ENCODE measurements around the gene ZNF70. TPM values are rescaled to one million over a fixed set of nuclear protein-coding genes. Genes with fewer than 3 reads are reported as not detected.

The ZNF70 gene
- total and polyA plus RNA-seq, 5 donors from 2014 or later: 0.06 to 2.0 (median 0.28) TPM

DNA sequence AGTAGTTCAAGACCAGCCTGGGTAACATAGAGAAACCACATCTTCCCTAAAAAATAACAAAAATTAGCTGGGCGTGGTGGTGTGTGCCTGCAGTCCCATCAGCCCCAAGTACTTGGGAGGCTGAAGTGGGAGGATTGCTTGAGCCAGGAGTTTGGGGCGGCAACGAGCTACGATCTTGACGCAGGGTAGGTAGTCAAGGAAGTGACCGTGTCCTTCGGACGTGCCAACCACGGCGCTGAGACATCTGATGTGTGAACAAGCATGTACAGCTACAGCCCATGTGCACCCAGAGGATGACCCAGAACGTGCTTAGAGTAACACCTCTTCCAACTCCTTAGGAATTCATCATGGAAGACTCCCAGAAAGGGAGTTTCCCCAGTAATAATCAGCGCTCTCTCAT is 38.7 kb downstream of the ZNF70 start:
- H3K9me3 ChIP-seq (ENCODE audit: control insufficient read depth in 2 of 2, low read length in 2 of 2): no peaks in the 10 kb centered on the region
- no peaks in the 10 kb centered on the region for H3K27me3 ChIP-seq (ENCODE audit: control insufficient read depth, insufficient read depth, low read length)
- H3K4me3 ChIP-seq (ENCODE audit: low read depth, low read length): no peak overlapping the region
- H3K27ac ChIP-seq (ENCODE audit: insufficient read depth, low read length, poor library complexity, severe bottlenecking): no peak overlapping the region
- H3K27ac Mint-ChIP-seq: no peak overlapping the region
- DNase-seq: no peak
- H3K36me3 Mint-ChIP-seq: peaks cover 52% of the 10 kb centered on the region
- H3K4me1 Mint-ChIP-seq: peaks cover 12 to 44% (median 28%) of the 10 kb centered on the region in 4 donors
- no peaks in the 10 kb centered on the region for H3K27me3 Mint-ChIP-seq
- H3K4me1 ChIP-seq (ENCODE audit: control insufficient read depth, insufficient read depth, low read length, poor library complexity, severe bottlenecking): peaks cover 15% of the 10 kb centered on the region
- ATAC-seq (ENCODE audit: low read depth in 2 of 2): no peak
- H3K4me3 Mint-ChIP-seq: no peak overlapping the region
- H3K9me3 Mint-ChIP-seq: peaks cover 0 to 2% (median 0%) of the 10 kb centered on the region in 7 donors
- H3K36me3 ChIP-seq (ENCODE audit: control insufficient read depth, insufficient read depth, low read length): peaks cover 64% of the 10 kb centered on the region

DNA sequence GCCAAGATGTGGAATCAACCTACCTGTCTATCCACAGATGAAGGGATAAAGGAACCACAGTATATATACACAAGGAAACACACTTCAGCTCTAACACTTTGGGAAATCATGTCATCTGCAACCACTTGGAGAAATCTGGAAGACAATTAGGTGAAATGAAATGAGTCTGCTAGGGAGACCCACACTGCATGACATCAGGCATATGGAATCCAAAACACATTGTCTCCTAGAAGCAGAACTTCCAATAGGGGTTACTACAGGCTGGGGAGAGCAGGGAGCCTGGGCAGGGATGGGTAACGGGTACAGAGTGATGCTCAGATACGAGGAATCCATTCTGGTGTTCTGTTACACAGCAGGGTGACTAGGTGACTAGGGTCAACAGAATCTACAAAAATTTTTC is 41.8 kb downstream of the ZNF70 start:
- DNase-seq (no peak), ATAC-seq (ENCODE audit: low read depth in 2 of 2) (no peak)
- H3K27ac Mint-ChIP-seq: peak overlapping the region in 1 of 3 donors; percentile 59

DNA sequence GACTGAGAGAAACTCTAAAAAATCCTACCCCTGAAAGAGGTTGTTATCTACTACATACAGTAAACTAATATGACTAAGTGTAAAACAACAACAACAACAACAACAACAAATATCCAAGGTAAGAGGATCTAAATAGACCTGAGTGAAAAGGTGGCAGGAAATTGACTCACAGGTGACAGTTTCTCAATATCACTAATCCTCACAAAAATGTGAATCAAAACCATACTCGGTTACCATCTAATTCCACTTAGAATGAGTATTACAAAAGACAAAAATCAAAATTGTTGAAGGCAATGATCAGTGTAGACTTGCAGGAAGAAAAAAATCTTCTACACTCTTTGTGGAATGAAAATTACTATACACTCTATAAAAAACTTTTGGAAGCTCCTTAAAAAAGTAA is 42.6 kb downstream of the ZNF70 start:
- ATAC-seq (ENCODE audit: low read depth in 2 of 2): no peak

More for the DNA sequence above, 41.8 kb downstream of the ZNF70 start:
- peaks cover 18% of the 10 kb centered on the region for H3K4me1 ChIP-seq (ENCODE audit: control insufficient read depth, insufficient read depth, low read length, poor library complexity, severe bottlenecking)
- no peak overlapping the region for H3K4me3 ChIP-seq (ENCODE audit: low read depth, low read length)
- peaks cover 75% of the 10 kb centered on the region for H3K36me3 ChIP-seq (ENCODE audit: control insufficient read depth, insufficient read depth, low read length)
- no peak overlapping the region for H3K27ac ChIP-seq (ENCODE audit: insufficient read depth, low read length, poor library complexity, severe bottlenecking)
- no peaks in the 10 kb centered on the region for H3K9me3 ChIP-seq (ENCODE audit: control insufficient read depth in 2 of 2, low read length in 2 of 2)
- Mint-ChIP-seq H3K4me3 (peak overlapping the region in 1 of 4 donors; percentile 45), H3K4me1 (peaks cover 27 to 53% (median 48%) of the 10 kb centered on the region in 4 donors), H3K9me3 (peaks cover 0 to 2% (median 0%) of the 10 kb centered on the region in 7 donors), H3K36me3 (peaks cover 75% of the 10 kb centered on the region), H3K27me3 (no peaks in the 10 kb centered on the region)
- no peaks in the 10 kb centered on the region for H3K27me3 ChIP-seq (ENCODE audit: control insufficient read depth, insufficient read depth, low read length)

DNA sequence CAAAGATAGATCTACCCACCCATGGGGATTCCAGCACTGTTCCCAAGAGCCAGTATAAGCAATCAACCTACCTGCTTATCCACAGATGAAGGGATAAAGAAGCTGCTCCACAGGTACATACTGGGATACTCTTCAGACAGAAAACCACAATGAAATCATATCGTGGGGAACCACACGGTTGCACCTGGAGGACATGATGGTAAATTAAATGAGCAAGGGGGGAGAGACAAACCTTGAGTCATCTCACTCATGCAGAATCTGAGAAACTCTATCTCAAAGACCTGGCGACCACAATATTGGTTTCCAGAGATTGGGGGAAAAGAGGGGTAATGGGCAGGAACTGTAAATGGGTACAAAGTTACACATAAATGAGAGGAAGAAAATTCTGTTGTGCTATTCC is 45.6 kb downstream of the ZNF70 start:
- peak overlapping the region in 3 of 4 donors; percentile 59 to 85 (median 60) for H3K4me3 Mint-ChIP-seq
- H3K27me3 ChIP-seq (ENCODE audit: control insufficient read depth, insufficient read depth, low read length): no peaks in the 10 kb centered on the region
- peaks cover 76% of the 10 kb centered on the region for H3K36me3 ChIP-seq (ENCODE audit: control insufficient read depth, insufficient read depth, low read length)
- H3K4me1 Mint-ChIP-seq: peaks cover 34 to 84% (median 63%) of the 10 kb centered on the region in 4 donors
- H3K27me3 Mint-ChIP-seq: no peaks in the 10 kb centered on the region
- no peaks in the 10 kb centered on the region for H3K9me3 ChIP-seq (ENCODE audit: control insufficient read depth in 2 of 2, low read length in 2 of 2)
- peaks cover 0 to 1% (median 0%) of the 10 kb centered on the region in 7 donors for H3K9me3 Mint-ChIP-seq
- H3K27ac ChIP-seq (ENCODE audit: insufficient read depth, low read length, poor library complexity, severe bottlenecking): peak overlapping the region; percentile 62
- ATAC-seq (ENCODE audit: low read depth in 2 of 2) (peak; percentile 28 to 29), DNase-seq (peak in 1 of 3 donors; percentile 22)
- peak overlapping the region; percentile 77 to 84 (median 78) for H3K27ac Mint-ChIP-seq
- H3K4me1 ChIP-seq (ENCODE audit: control insufficient read depth, insufficient read depth, low read length, poor library complexity, severe bottlenecking): peaks cover 18% of the 10 kb centered on the region
- peaks cover 87% of the 10 kb centered on the region for H3K36me3 Mint-ChIP-seq
- peak overlapping the region; percentile 48 for H3K4me3 ChIP-seq (ENCODE audit: low read depth, low read length)

More for the DNA sequence above, 42.6 kb downstream of the ZNF70 start:
- Mint-ChIP-seq H3K4me3 (peak overlapping the region in 1 of 4 donors; percentile 44), H3K9me3 (peaks cover 0 to 1% (median 0%) of the 10 kb centered on the region in 7 donors), H3K36me3 (peaks cover 78% of the 10 kb centered on the region), H3K4me1 (peaks cover 27 to 59% (median 50%) of the 10 kb centered on the region in 4 donors), H3K27ac (peak overlapping the region in 2 of 3 donors; percentile 9 to 22), H3K27me3 (no peaks in the 10 kb centered on the region)
- no peak overlapping the region for H3K27ac ChIP-seq (ENCODE audit: insufficient read depth, low read length, poor library complexity, severe bottlenecking)
- no peak overlapping the region for H3K4me3 ChIP-seq (ENCODE audit: low read depth, low read length)
- H3K27me3 ChIP-seq (ENCODE audit: control insufficient read depth, insufficient read depth, low read length): no peaks in the 10 kb centered on the region
- H3K4me1 ChIP-seq (ENCODE audit: control insufficient read depth, insufficient read depth, low read length, poor library complexity, severe bottlenecking): peaks cover 18% of the 10 kb centered on the region
- H3K9me3 ChIP-seq (ENCODE audit: control insufficient read depth in 2 of 2, low read length in 2 of 2): no peaks in the 10 kb centered on the region
- DNase-seq: peak in 1 of 3 donors; percentile 40
- peaks cover 69% of the 10 kb centered on the region for H3K36me3 ChIP-seq (ENCODE audit: control insufficient read depth, insufficient read depth, low read length)

DNA sequence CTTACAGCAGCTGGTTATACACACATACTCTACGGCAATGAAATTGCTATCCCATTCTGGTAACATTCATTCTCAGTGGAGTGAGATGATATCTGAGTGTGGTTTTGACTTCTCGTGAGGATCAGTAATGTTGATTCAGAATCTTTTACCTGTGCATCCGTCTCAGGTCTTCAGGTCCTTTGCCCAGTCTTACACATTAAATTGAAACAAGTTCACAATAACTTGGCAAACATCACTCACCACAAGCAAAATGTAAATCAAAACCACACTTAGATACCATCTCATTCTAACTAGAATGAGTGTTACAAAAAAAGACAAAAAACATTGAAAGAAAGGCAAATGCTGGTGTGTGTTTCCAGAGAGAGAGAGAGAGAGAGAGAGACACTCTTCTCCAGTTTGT is 46.1 kb downstream of the ZNF70 start:
- Mint-ChIP-seq H3K36me3 (peaks cover 89% of the 10 kb centered on the region), H3K27me3 (no peaks in the 10 kb centered on the region), H3K9me3 (peaks cover 0 to 2% (median 0%) of the 10 kb centered on the region in 7 donors), H3K4me1 (peaks cover 29 to 87% (median 62%) of the 10 kb centered on the region in 4 donors), H3K4me3 (peak overlapping the region; percentile 27 to 85 (median 60)), H3K27ac (peak overlapping the region; percentile 74 to 84 (median 77))
- H3K4me3 ChIP-seq (ENCODE audit: low read depth, low read length): peak overlapping the region; percentile 48
- H3K9me3 ChIP-seq (ENCODE audit: control insufficient read depth in 2 of 2, low read length in 2 of 2): no peaks in the 10 kb centered on the region
- ATAC-seq (ENCODE audit: low read depth in 2 of 2): peak; percentile 50 to 60
- peak overlapping the region; percentile 62 for H3K27ac ChIP-seq (ENCODE audit: insufficient read depth, low read length, poor library complexity, severe bottlenecking)
- DNase-seq: peak in 2 of 3 donors; percentile 24 to 50
- H3K27me3 ChIP-seq (ENCODE audit: control insufficient read depth, insufficient read depth, low read length): no peaks in the 10 kb centered on the region
- peaks cover 18% of the 10 kb centered on the region for H3K4me1 ChIP-seq (ENCODE audit: control insufficient read depth, insufficient read depth, low read length, poor library complexity, severe bottlenecking)
- H3K36me3 ChIP-seq (ENCODE audit: control insufficient read depth, insufficient read depth, low read length): peaks cover 76% of the 10 kb centered on the region

DNA sequence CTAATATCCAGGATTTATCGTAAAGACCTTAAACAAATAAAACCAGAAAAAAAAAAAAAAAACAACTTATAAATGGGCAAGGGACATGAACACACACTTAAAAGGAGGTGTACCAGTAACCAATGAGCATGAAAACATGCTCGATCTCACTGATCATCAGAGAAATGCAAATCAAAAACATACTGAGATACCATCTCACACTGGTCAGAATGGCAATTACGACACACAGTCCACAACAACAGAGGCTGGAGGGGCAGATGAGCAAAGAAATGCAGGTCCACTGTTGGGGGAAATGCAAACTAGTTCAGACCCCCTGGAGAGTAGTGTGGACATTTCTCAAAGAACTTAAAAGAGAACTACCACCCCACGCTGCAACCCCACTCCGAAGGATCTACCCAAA is 46.9 kb downstream of the ZNF70 start:
- H3K4me1 Mint-ChIP-seq: peaks cover 27 to 81% (median 66%) of the 10 kb centered on the region in 4 donors

DNA sequence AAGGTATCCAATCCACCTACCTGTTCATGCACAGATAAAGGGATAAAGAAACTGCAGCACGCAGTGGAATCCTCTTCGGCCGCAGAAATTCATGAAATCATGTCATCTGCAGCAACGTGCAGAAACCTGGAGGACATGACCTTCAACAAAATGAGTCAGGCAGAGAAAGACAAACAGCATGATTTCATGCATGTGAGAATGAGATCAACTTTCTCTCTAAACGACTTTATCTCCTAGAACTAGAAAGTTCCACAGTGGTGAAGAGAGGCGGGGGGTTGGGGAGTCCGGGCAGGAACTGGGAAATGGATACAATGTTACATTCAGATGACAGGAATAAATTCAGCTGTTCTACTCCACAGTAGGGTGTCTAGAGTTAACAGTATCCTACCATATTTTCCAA is 50.2 kb downstream of the ZNF70 start:
- no peaks in the 10 kb centered on the region for H3K9me3 ChIP-seq (ENCODE audit: control insufficient read depth in 2 of 2, low read length in 2 of 2)
- ATAC-seq (ENCODE audit: low read depth in 2 of 2): no peak
- H3K27me3 ChIP-seq (ENCODE audit: control insufficient read depth, insufficient read depth, low read length): no peaks in the 10 kb centered on the region
- no peak overlapping the region for H3K27ac ChIP-seq (ENCODE audit: insufficient read depth, low read length, poor library complexity, severe bottlenecking)
- peak overlapping the region in 2 of 3 donors; percentile 71 to 72 for H3K27ac Mint-ChIP-seq
- H3K36me3 Mint-ChIP-seq: peaks cover 70% of the 10 kb centered on the region
- no peak overlapping the region for H3K4me3 Mint-ChIP-seq
- H3K4me1 ChIP-seq (ENCODE audit: control insufficient read depth, insufficient read depth, low read length, poor library complexity, severe bottlenecking): peaks cover 42% of the 10 kb centered on the region
- no peaks in the 10 kb centered on the region for H3K27me3 Mint-ChIP-seq
- no peak for DNase-seq
- H3K4me1 Mint-ChIP-seq: peaks cover 21 to 93% (median 61%) of the 10 kb centered on the region in 4 donors
- peaks cover 0 to 2% (median 0%) of the 10 kb centered on the region in 7 donors for H3K9me3 Mint-ChIP-seq
- peaks cover 57% of the 10 kb centered on the region for H3K36me3 ChIP-seq (ENCODE audit: control insufficient read depth, insufficient read depth, low read length)
- no peak overlapping the region for H3K4me3 ChIP-seq (ENCODE audit: low read depth, low read length)

More for the DNA sequence above, 46.9 kb downstream of the ZNF70 start:
- Histone ChIP-seq H3K9me3 (ENCODE audit: control insufficient read depth in 2 of 2, low read length in 2 of 2) (no peaks in the 10 kb centered on the region), H3K4me3 (ENCODE audit: low read depth, low read length) (peak overlapping the region; percentile 48), H3K36me3 (ENCODE audit: control insufficient read depth, insufficient read depth, low read length) (peaks cover 76% of the 10 kb centered on the region), H3K27ac (ENCODE audit: insufficient read depth, low read length, poor library complexity, severe bottlenecking) (peak overlapping the region; percentile 6), H3K4me1 (ENCODE audit: control insufficient read depth, insufficient read depth, low read length, poor library complexity, severe bottlenecking) (peaks cover 18% of the 10 kb centered on the region), H3K27me3 (ENCODE audit: control insufficient read depth, insufficient read depth, low read length) (no peaks in the 10 kb centered on the region)
- no peak for DNase-seq
- no peak for ATAC-seq (ENCODE audit: low read depth in 2 of 2)
- Mint-ChIP-seq H3K36me3 (peaks cover 89% of the 10 kb centered on the region), H3K27me3 (no peaks in the 10 kb centered on the region), H3K9me3 (peaks cover 0 to 2% (median 0%) of the 10 kb centered on the region in 7 donors), H3K27ac (peak overlapping the region; percentile 18 to 84 (median 77)), H3K4me3 (peak overlapping the region in 1 of 4 donors; percentile 59)

Measured in CD4-positive, CD25-positive, alpha-beta regulatory T cell (primary cell).